CD14-positive monocyte (primary cell): ENCODE results near the gene STIL. TPM values are rescaled to one million over a fixed set of nuclear protein-coding genes. Genes with fewer than 3 reads are reported as not detected.

Source experiments
- DNase-seq, 3 donors: peaks; one replicate each; pipeline ENCODE4 v3.0.0-alpha.2; 2011 to 2022
- H2AFZ ChIP-seq: 2 replicates; pipeline ENCODE4 v1.6.0; 2012; ENCODE audit warnings: mild to moderate bottlenecking, low read depth, low read length, inconsistent platforms; ENCODE audit not compliant: insufficient read depth, poor library complexity, severe bottlenecking
- H3K27ac ChIP-seq, 2 donors: 1 replicate in 1 of 2; 2 replicates in 1 of 2; pipeline ENCODE4 v1.5.1; 2012 to 2013; ENCODE audit warnings: low read length in 2 of 2, control low read depth in 1 of 2, inconsistent platforms in 1 of 2, low read depth in 1 of 2, mild to moderate bottlenecking in 1 of 2
- H3K27me3 ChIP-seq, 2 donors: one replicate each; pipeline versions ENCODE4 v1.6.0 to v1.6.1; 2011 to 2013; ENCODE audit warnings: low read length in 2 of 2; ENCODE audit not compliant: control insufficient read depth in 2 of 2, insufficient read depth in 2 of 2
- H3K36me3 ChIP-seq, 2 donors: replicated peaks in 1 of 2; 1 replicate in 1 of 2; 2 replicates in 1 of 2; pipeline versions ENCODE4 v1.5.1 to v1.6.1; 2012 to 2013; ENCODE audit warnings: low read length in 2 of 2, control low read depth in 1 of 2, inconsistent platforms in 1 of 2, mild to moderate bottlenecking in 1 of 2; ENCODE audit not compliant: insufficient read depth in 2 of 2, control insufficient read depth in 1 of 2
- H3K4me1 ChIP-seq, 2 donors: 1 replicate in 1 of 2; 2 replicates in 1 of 2; pipeline versions ENCODE4 v1.5.1 to v1.6.1; 2012 to 2013; ENCODE audit warnings: low read length in 2 of 2, control low read depth in 1 of 2, inconsistent platforms in 1 of 2, mild to moderate bottlenecking in 1 of 2, moderate library complexity in 1 of 2; ENCODE audit not compliant: insufficient read depth in 2 of 2, control insufficient read depth in 1 of 2
- H3K4me2 ChIP-seq: replicated peaks from 2 replicates; pipeline ENCODE3; 2012; ENCODE audit warnings: low read length, moderate library complexity, mild to moderate bottlenecking; ENCODE audit not compliant: poor library complexity, severe bottlenecking; ENCODE audit errors: extremely low read depth
- H3K4me3 ChIP-seq, 3 experiments: fragments of 200-600 bp in 1 of 3; sonication (generic) in 1 of 3; replicated peaks in 1 of 3; 1 replicate in 2 of 3; 2 replicates in 1 of 3; pipeline ENCODE4 v1.5.1; 2011 to 2013; ENCODE audit warnings: low read length in 3 of 3, mild to moderate bottlenecking in 3 of 3, control low read depth in 2 of 3, low read depth in 2 of 3, inconsistent platforms in 1 of 3, moderate library complexity in 1 of 3
- H3K79me2 ChIP-seq: 2 replicates; pipeline ENCODE4 v1.6.0; 2012; ENCODE audit warnings: mild to moderate bottlenecking, control low read depth, inconsistent platforms, low read length, moderate library complexity; ENCODE audit not compliant: insufficient read depth
- H3K9ac ChIP-seq: 2 replicates; pipeline ENCODE4 v1.6.0; 2017; ENCODE audit warnings: low read length, mild to moderate bottlenecking; ENCODE audit not compliant: insufficient read depth, poor library complexity, severe bottlenecking
- H3K9me3 ChIP-seq, 2 donors: replicated peaks in 1 of 2; 1 replicate in 1 of 2; 2 replicates in 1 of 2; pipeline versions ENCODE4 v1.5.1 to v1.6.1; 2012 to 2013; ENCODE audit warnings: low read length in 2 of 2, control low read depth in 1 of 2; ENCODE audit not compliant: control insufficient read depth in 1 of 2, insufficient read depth in 1 of 2
- H4K20me1 ChIP-seq: 2 replicates; pipeline ENCODE4 v1.6.0; 2012; ENCODE audit warnings: mild to moderate bottlenecking, low read length, control low read depth, moderate library complexity; ENCODE audit not compliant: insufficient read depth
- H3K27ac Mint-ChIP-seq, 7 donors: one replicate each; pipeline ENCODE4 v1.8.0; 2020; ENCODE audit warnings: mild to moderate bottlenecking in 7 of 7, mixed read lengths in 7 of 7, moderate library complexity in 6 of 7, inconsistent platforms in 2 of 7
- H3K27me3 Mint-ChIP-seq, 3 donors: one replicate each; pipeline ENCODE4 v1.8.0; 2021 to 2022; ENCODE audit warnings: low read depth in 3 of 3, mild to moderate bottlenecking in 3 of 3, mixed read lengths in 3 of 3, moderate library complexity in 3 of 3, inconsistent platforms in 1 of 3
- H3K36me3 Mint-ChIP-seq, 2 donors: one replicate each; pipeline ENCODE4 v1.8.0; 2020; ENCODE audit warnings: mixed read lengths in 2 of 2, inconsistent platforms in 1 of 2, mild to moderate bottlenecking in 1 of 2
- H3K4me1 Mint-ChIP-seq: one replicate; pipeline ENCODE4 v1.8.0; 2020; ENCODE audit warnings: mild to moderate bottlenecking, mixed read lengths
- H3K4me3 Mint-ChIP-seq, 2 donors: one replicate each; pipeline ENCODE4 v1.8.0; 2020; ENCODE audit warnings: mild to moderate bottlenecking in 2 of 2, mixed read lengths in 2 of 2, moderate library complexity in 1 of 2
- H3K9me3 Mint-ChIP-seq, 7 donors: one replicate each; pipeline ENCODE4 v1.8.0; 2020 to 2022; ENCODE audit warnings: mixed read lengths in 7 of 7, mild to moderate bottlenecking in 6 of 7, moderate library complexity in 6 of 7, inconsistent platforms in 2 of 7
- WGBS: methylation state at CpG from one replicate; pipeline ENCODE4 v1.1.5; 2013; ENCODE audit warnings: missing lambda C conversion rate; ENCODE audit not compliant: insufficient coverage; 5-methylcytosine and 5-hydroxymethylcytosine counted together
- intact Hi-C, 2 donors: fragments of 100-400 bp; cut with micrococcal nuclease; formaldehyde crosslinking; loops; one replicate each; pipeline versions ENCODE4 v1.15.0 to v1.15.1; 2023
- polyA plus RNA-seq, 3 donors: library from polyadenylated mRNA; depleted of rRNA in 1 of 3; unstranded in 2 of 3; stranded (reverse) in 1 of 3; fragments of 300-500 nt in 2 of 3; fragments of >200 nt in 1 of 3; fragmentation: Illumina TruSeq in 2 of 3; gene quantifications; 1 replicate in 2 of 3; 2 replicates in 1 of 3; pipeline ENCODE4 v1.2.3, GENCODE V29; 2012 to 2021
- TF ChIP-seq, protein P1 (sequence below): fragments of 200-600 bp; IDR thresholded peaks from one replicate; pipeline ENCODE4 v1.8.0; 2022; ENCODE audit warnings: antibody characterized with exemption, mild to moderate bottlenecking

The STIL gene
- polyA plus RNA-seq, 3 donors = 0.16 to 0.31 (median 0.27) TPM

DNA sequence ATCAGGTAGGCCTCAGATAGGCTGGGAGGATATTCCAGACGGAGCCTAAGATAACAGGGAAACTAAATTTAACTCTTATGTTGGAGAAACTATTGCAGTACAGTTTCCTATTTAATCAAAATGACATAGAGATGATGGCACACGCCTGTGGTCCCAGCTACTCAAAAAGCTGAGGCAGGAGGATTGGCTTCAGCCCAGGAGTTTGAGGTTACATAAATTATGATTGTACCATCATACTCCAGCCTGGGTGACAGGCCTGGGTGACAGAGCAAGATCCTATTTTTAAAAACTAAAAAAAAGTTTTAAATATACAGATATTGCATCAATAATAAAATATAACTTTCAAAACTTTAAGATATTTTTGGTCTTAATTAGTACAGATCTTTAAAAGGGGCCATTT is 56.7 kb downstream of the STIL start:
- intact Hi-C loops = no loop called here
- H3K27me3 ChIP-seq = no peaks in the 10 kb centered on the region
- no peak overlapping the region for H3K27ac ChIP-seq
- H3K4me1 ChIP-seq = no peaks in the 10 kb centered on the region
- no peaks in the 10 kb centered on the region for H4K20me1 ChIP-seq
- H3K4me3 Mint-ChIP-seq = no peak overlapping the region
- WGBS = no CpG with 5 or more reads among the region's 2 CpGs
- H3K9me3 ChIP-seq = no peaks in the 10 kb centered on the region
- H3K36me3 ChIP-seq = peaks cover 21 to 77% of the 10 kb centered on the region in 2 donors
- DNase-seq = no peak
- H3K4me2 ChIP-seq = no peak overlapping the region
- no peak overlapping the region for H3K4me3 ChIP-seq
- H3K79me2 ChIP-seq = no peaks in the 10 kb centered on the region
- TF ChIP-seq, protein P1, sequence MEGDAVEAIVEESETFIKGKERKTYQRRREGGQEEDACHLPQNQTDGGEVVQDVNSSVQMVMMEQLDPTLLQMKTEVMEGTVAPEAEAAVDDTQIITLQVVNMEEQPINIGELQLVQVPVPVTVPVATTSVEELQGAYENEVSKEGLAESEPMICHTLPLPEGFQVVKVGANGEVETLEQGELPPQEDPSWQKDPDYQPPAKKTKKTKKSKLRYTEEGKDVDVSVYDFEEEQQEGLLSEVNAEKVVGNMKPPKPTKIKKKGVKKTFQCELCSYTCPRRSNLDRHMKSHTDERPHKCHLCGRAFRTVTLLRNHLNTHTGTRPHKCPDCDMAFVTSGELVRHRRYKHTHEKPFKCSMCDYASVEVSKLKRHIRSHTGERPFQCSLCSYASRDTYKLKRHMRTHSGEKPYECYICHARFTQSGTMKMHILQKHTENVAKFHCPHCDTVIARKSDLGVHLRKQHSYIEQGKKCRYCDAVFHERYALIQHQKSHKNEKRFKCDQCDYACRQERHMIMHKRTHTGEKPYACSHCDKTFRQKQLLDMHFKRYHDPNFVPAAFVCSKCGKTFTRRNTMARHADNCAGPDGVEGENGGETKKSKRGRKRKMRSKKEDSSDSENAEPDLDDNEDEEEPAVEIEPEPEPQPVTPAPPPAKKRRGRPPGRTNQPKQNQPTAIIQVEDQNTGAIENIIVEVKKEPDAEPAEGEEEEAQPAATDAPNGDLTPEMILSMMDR = no peak
- H3K9me3 Mint-ChIP-seq = no peaks in the 10 kb centered on the region
- H3K27me3 Mint-ChIP-seq = peaks cover 0 to 2% (median 0%) of the 10 kb centered on the region in 3 donors
- no peak overlapping the region for H3K27ac Mint-ChIP-seq
- H3K4me1 Mint-ChIP-seq = no peaks in the 10 kb centered on the region
- no peak overlapping the region for H2AFZ ChIP-seq
- H3K36me3 Mint-ChIP-seq = peaks cover 42 to 75% of the 10 kb centered on the region in 2 donors
- H3K9ac ChIP-seq = no peak overlapping the region

DNA sequence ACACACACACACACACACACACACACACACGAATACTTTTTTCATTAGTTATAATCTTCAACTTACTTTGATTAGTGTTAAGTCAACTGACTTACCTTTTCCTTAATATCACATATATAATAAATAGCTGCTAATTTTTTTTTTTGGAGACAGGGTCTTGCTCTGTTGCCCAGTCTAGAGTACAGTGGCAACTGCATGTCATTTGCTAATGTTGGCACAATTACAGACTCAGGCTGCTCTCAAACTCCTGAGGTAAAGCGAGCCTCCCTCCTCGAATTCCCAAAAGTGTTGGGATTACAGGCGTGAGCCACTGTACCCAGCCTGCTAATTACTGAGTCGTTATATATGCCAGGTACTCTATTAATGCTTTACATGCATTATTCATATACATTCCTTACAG is 61.2 kb downstream of the STIL start:
- Histone ChIP-seq H3K4me2 (no peak overlapping the region), H3K27me3 (no peaks in the 10 kb centered on the region), H2AFZ (no peak overlapping the region), H3K9ac (no peak overlapping the region), H3K4me1 (no peaks in the 10 kb centered on the region), H3K36me3 (peaks cover 15 to 64% of the 10 kb centered on the region in 2 donors), H4K20me1 (no peaks in the 10 kb centered on the region), H3K9me3 (no peaks in the 10 kb centered on the region), H3K4me3 (no peak overlapping the region), H3K79me2 (no peaks in the 10 kb centered on the region), H3K27ac (no peak overlapping the region)
- 80% methylated on average over 2 of the region's 5 CpGs for WGBS
- Mint-ChIP-seq H3K9me3 (no peaks in the 10 kb centered on the region), H3K27me3 (peaks cover 0 to 2% (median 0%) of the 10 kb centered on the region in 3 donors), H3K4me1 (no peaks in the 10 kb centered on the region), H3K4me3 (no peak overlapping the region), H3K27ac (no peak overlapping the region), H3K36me3 (peaks cover 40 to 73% of the 10 kb centered on the region in 2 donors)
- intact Hi-C loops = no loop called here
- DNase-seq = no peak
- TF ChIP-seq, protein P1 = no peak
